NCI-H2081 treated with DMSO at 0.1 percent for 48 hours (cell line): ENCODE data around the gene KRTAP8-1.

Source experiments
- DNase-seq: peaks from one replicate; lab custom pipeline; 2025; lab: John Stamatoyannopoulos, UW

The KRTAP8-1 gene, protein sequence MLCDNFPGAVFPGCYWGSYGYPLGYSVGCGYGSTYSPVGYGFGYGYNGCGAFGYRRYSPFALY

DNA sequence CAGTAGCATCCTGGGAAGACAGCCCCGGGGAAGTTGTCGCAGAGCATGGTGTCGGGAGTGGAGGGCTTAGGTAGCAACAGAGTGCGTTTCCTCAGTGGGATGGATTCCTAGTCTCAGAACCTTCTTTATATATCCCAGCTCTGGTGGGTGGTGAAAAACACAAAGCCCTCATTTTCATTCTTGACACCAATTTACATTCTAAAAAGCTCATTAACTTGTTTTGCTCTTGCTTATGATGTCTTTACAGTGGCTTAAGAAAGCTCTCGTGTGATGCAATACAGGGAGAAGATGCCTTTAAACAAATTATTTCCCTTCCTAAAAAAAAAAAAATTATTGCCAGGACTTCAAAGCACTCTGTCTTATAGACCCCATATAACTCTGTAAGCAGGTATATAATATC, at the start of gene KRTAP8-1:
Gene KRTAP8-1 (minus strand): TSS at position 101 of the 400 bp plus-strand sequence. CDS start 54 bp downstream, at position 47.
- no peak for DNase-seq

DNA sequence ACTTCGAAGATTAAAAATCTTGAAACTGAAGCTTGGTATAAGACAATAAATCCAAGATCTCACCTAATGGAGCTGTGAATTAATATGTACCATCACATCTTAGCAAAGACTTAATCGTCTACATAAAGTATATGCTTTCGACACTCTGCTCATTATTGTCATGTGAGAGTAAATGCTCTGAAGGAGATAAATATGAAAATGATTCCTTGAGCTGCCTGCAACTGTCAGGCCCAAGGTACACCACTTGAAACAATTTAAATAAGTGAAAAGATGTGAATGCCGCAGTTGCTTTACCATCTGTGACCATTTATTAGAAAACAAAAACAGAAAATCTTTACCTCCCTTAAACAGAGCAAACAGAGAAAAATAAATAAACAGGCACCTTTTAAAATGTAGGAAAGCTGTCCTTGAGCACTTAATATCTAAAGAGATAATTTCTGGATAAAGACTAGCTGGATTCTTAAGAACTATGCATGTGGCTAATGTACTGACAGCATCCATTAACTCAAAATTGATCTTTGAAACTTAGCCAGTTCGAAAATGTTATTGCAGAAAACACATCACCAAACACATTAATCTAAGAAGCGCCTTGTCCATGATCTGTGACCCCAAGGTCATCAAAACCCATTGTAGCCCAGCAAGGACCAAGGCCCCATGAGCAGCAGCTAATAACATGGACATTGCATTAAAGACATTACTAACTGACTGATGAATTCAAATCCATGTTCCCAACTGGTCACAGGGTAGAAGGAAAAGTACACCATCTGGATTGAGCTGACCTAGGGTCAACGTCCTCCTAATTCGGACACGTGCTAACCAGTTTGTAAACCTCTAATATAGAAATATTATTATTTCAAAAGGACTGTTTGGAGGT, 34.8 kb upstream of the KRTAP8-1 start:
- DNase-seq: no peak

DNA sequence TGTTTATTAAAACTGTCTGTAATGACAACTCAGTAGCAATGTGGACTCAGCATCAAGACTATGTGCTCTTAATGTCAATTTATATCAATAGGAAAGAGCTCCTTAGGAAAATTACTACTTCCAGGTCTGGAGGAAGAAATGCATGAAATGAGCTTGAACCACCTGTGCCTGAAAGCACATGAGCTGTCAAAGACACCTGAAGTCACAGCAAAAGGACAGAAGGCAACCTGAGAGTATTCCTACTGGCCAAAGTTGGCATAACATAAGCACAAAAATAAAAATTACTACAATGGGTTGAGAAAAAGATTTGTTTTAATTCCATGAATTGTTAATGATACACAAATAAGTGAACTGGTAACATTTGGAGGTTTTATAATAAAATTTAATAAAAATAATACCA, 29.9 kb upstream of the KRTAP8-1 start:
- DNase-seq: no peak

DNA sequence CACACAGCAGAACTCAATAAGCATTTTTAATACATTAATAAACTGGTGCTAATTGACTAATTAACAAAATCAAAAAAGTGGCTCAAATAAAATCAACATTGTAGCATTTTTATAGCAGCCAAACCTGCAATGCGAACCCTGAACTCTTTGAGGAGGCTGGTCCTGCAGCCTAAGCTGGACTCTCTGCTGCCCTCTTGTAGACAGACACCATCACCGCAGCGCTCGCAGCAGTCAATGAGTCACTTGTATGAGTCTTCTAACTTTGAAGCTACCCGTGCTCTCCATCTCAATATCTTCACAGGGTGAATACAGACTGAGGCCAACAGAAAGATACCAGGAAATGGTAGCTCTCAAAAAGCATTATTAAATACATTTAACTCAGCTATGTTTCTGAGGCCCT, 26.2 kb upstream of the KRTAP8-1 start:
- DNase-seq: no peak

DNA sequence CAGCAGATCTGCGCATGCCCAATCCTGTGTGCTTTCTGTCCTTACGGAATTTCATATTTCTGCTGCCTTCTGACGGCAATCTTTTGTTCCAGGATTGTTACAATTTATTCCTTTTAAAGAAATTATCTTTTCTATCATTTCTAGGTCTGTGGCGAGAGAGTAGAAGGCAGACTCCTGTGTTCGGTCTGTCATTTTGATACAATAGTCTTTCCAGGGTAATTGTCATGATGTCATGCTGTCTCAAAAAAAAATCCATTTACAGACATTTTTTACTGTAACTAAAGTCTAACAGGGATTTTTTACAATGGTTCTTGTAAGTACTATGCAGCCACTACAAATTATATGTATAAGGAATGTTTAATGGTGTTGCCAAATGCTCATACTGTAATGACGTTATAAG, 25.5 kb upstream of the KRTAP8-1 start:
- DNase-seq: no peak

DNA sequence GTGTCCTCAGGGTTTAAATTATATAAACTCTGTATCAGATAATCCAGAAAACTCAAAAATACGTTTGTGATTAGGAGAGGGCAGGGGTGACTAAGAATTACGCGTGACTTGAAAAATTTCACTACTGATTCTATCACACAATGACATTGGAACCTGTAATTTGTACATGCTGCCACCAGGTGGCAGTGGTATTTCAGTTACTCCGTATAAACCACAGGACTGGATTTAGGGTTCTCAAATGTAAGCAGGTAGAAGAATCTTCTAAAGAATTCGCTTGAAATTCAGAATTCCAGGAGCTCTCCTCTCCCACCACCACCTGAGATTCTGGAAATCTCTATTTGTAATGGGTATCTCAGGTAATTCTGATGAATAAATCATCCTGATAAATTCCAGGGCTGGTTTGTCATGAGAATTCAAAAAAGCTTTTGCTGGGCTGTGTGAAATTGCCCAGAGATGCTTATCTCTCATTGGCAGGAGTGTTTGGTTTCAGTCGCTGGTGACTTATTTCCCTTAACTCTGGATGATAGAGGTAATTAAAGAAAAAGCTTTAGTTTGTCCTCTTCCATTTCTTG, 18.2 kb upstream of the KRTAP8-1 start:
- no peak for DNase-seq

DNA sequence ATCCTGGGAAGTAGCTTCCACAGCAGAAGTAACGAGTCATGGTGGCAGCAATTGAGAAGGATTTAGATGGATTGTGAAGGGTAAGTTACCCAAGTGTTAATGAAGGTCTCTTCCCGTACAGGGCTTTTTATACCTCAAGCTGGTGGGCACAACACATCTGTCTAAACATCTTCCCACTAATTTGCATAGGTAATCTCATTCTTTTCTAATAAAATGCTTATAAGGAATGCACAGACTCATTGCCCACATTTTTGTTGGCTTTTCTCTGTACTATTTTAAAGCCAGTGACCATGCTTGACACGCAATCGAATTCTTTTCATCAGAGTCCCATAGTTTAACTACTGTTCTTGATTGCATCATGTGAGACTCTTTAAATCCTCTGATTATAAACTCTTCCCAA, 16.6 kb upstream of the KRTAP8-1 start, which contains the start of gene KRTAP7-1:
Gene KRTAP7-1 (minus strand): TSS at position 101 of the 400 bp plus-strand sequence. CDS start 61 bp downstream, at position 40.
- DNase-seq: no peak

DNA sequence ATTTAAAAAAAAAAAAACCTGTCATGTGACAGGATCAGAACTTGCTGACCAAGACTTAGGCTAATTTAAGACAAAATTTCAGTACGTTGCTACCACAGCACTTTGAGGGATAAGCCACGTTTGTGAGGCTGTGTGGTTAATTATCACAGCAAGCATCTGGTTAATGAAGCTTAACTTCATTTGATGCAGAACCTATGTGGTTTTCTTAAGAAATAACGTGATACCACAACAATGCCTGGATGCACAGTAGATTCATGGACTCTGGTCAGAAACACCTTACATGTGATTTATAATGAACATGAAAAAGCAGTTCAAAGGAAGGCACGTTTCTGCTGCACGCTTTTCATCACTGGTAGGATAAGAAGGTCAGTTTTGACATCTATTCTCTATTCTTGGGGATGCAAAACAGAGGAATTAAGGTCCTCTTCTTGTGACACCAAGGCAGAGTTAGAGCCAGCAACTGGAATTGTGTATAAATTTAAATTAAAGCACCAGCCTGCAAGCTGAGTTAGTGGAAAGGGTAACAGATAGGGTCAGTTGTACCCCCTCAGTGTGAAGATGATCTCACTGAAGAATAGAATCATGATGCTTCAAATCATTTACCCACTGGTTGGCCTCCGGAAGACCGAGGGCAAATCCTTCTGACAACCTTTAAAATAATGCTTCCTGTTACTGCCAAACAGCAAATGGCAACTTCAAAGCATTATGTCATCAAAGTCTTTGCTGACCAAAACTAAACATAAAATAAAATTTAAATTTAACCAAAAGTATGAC, 6.0 kb upstream of the KRTAP8-1 start:
- no peak for DNase-seq

DNA sequence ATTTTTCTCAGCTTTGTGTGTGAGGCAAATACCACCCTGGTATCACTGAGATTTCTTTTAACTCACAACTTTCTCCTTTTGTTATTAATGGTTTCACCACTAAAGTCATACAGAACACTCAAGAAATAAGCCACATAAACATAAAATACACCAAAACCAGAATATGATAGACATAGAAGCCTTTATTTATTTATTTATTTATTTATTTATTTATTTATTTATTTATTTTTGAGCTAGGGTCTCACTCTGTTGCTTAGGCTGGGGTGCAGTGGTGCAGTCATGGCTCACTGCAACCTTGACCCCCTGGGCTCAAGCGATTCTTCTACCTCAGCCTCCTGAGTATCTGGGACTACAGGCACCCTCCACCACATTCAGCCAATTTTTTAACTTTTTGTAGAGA, 12.5 kb downstream of the KRTAP8-1 start:
- DNase-seq: no peak

DNA sequence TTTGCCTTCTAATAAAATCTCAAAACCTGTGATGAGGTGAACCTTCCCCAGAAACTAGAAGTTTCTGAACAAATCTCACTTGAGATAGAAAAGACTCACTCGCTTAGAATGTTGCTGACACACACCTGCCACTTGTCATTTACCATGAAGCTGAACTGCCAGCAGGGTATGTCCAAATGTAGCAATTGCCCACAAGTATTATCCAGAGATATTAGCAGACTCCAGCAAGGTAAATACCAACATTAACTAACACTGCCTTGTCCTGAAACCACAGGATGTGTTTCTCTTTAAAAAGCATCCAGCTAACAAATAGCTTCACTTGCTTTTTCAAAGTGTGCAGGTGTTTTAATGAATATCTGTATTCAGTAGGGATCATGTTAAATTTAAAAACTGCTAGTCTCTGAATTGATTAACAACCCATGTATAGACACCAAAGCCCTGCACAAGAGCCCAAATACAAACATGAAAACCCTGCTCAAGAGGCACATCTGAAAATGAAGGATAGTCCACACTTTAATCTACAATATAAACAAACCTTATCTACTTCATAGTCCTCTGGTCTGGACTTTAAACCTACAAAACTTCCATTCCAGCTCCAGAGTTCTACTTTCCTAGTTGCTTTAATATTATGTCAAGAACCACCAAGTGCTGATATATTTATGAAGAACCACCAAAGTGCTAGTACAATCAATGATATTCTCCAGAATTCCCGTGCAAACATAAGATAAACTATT, 19.3 kb downstream of the KRTAP8-1 start:
- no peak for DNase-seq

DNA sequence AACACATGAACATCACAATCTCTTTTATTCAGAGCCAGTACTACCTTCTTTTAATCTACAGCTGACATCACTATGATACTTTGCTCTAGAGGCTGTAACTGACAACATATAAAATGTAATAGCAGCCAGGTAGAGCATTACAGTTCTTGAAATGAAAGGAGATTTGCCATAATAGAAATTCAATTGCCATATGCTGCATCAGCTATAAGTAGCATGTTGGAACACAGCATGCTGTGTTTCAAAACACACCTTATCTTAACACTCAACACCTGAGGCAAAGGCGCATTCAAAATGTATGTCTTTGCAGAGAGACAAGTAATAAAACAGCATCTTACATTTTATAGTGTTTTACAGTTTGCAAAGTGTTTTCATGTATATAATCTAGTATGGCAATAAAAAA, 33.8 kb downstream of the KRTAP8-1 start:
- DNase-seq: no peak

DNA sequence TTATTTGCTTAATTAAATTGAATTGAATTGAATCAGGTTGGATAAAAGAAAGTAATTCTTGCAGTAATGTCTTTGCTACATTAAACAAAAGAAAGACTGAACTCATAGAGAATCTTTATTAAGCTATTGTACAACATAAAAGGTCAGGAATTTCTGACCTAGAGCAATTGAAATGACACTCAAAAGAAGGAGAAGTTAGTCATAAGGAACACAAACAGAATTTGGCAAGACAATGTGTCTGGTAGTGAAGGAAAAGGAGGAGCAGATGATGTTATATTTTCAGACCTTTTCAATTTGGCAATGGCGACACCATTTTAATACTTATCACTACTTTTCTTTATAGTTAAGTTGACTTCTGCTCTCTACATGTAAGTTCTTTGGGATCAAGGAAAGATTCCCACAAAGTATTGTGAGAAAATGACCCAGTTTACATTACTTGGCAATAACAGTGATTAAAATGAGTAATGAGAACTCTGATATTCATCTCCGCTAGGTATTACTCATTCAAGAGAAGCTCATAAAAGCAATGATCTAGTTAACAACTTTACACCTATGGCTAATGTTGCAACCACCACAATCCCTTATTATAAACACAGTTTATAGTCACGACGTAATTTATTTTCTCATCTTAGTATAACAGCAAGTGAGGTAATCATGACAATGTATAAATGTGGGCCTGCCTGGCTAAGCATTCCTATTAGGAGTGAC, 43.2 kb downstream of the KRTAP8-1 start:
- no peak for DNase-seq
